Trophoblast cell (in vitro differentiated cells and primary cell): ENCODE measurements around the gene PAX7.
"Not testable (repeated sequence)": the region's sequence is repeated elsewhere in the genome, so short reads cannot be mapped to it uniquely, and the experiment has no call there.

Experiments
- DNase-seq, 2 donors: peaks; one replicate each; pipeline ENCODE4 v3.0.0-alpha.2; 2016
- H2AFZ ChIP-seq: 2 replicates; pipeline ENCODE4 v1.6.1; 2013; ENCODE audit warnings: low read length, moderate library complexity, mild to moderate bottlenecking; ENCODE audit not compliant: insufficient read depth, poor library complexity
- H2AK5ac ChIP-seq: 2 replicates; pipeline ENCODE4 v1.6.1; 2013; ENCODE audit warnings: mild to moderate bottlenecking, low read length
- H2BK120ac ChIP-seq: 2 replicates; pipeline ENCODE4 v1.6.1; 2013; ENCODE audit warnings: low read length, mild to moderate bottlenecking, moderate library complexity; ENCODE audit not compliant: insufficient read depth, poor library complexity
- H2BK12ac ChIP-seq: 2 replicates; pipeline ENCODE4 v1.6.1; 2013; ENCODE audit warnings: mild to moderate bottlenecking, low read length, moderate library complexity
- H2BK5ac ChIP-seq: 2 replicates; pipeline ENCODE4 v1.6.1; 2013; ENCODE audit warnings: low read length, low read depth, moderate library complexity, mild to moderate bottlenecking; ENCODE audit not compliant: poor library complexity
- H3K14ac ChIP-seq: 2 replicates; pipeline ENCODE4 v1.6.1; 2013; ENCODE audit warnings: mild to moderate bottlenecking, low read length
- H3K18ac ChIP-seq: 2 replicates; pipeline ENCODE4 v1.6.1; 2013; ENCODE audit warnings: mild to moderate bottlenecking, low read length
- H3K23ac ChIP-seq: 2 replicates; pipeline ENCODE4 v1.6.1; 2013; ENCODE audit warnings: low read length
- H3K27ac ChIP-seq: 2 replicates; pipeline ENCODE4 v1.5.1; 2013; ENCODE audit warnings: low read depth, mild to moderate bottlenecking, inconsistent platforms, low read length, moderate library complexity
- H3K27me3 ChIP-seq: 2 replicates; pipeline ENCODE4 v1.6.1; 2013; ENCODE audit warnings: inconsistent platforms, mild to moderate bottlenecking, low read length, moderate library complexity; ENCODE audit not compliant: insufficient read depth
- H3K36me3 ChIP-seq, 2 experiments: 1 replicate in 1 of 2; 2 replicates in 1 of 2; pipeline ENCODE4 v1.6.1; 2013; ENCODE audit warnings: low read length in 2 of 2, mild to moderate bottlenecking in 2 of 2, moderate library complexity in 1 of 2; ENCODE audit not compliant: insufficient read depth in 2 of 2, control insufficient read depth in 1 of 2
- H3K4ac ChIP-seq: 2 replicates; pipeline ENCODE4 v1.6.1; 2013; ENCODE audit warnings: low read depth, mild to moderate bottlenecking, low read length, moderate library complexity
- H3K4me1 ChIP-seq, 2 experiments: 1 replicate in 1 of 2; 2 replicates in 1 of 2; pipeline ENCODE4 v1.6.1; 2013; ENCODE audit warnings: low read length in 2 of 2, mild to moderate bottlenecking in 2 of 2, moderate library complexity in 1 of 2; ENCODE audit not compliant: insufficient read depth in 2 of 2, control insufficient read depth in 1 of 2
- H3K4me2 ChIP-seq: 2 replicates; pipeline ENCODE4 v1.6.1; 2013; ENCODE audit warnings: inconsistent platforms, mild to moderate bottlenecking, low read length, moderate library complexity
- H3K4me3 ChIP-seq: 2 replicates; pipeline ENCODE4 v1.5.1; 2013; ENCODE audit warnings: mild to moderate bottlenecking, low read depth, low read length, inconsistent platforms
- H3K79me1 ChIP-seq: one replicate; pipeline ENCODE4 v1.6.1; 2013; ENCODE audit warnings: low read length
- H3K79me2 ChIP-seq: 2 replicates; pipeline ENCODE4 v1.6.1; 2013; ENCODE audit warnings: low read length, mild to moderate bottlenecking; ENCODE audit not compliant: control insufficient read depth, insufficient read depth, poor library complexity
- H3K9ac ChIP-seq: 2 replicates; pipeline ENCODE4 v1.6.1; 2013; ENCODE audit warnings: mild to moderate bottlenecking, low read length
- H3K9me3 ChIP-seq: 2 replicates; pipeline ENCODE4 v1.6.1; 2013; ENCODE audit warnings: low read depth, mild to moderate bottlenecking, control low read depth, inconsistent platforms, low read length; ENCODE audit not compliant: insufficient read depth
- H4K12ac ChIP-seq: 2 replicates; pipeline ENCODE4 v1.6.1; 2013; ENCODE audit warnings: low read depth, mild to moderate bottlenecking, low read length, moderate library complexity
- H4K8ac ChIP-seq: 2 replicates; pipeline ENCODE4 v1.6.1; 2013; ENCODE audit warnings: low read depth, mild to moderate bottlenecking, low read length, moderate library complexity
- H4K91ac ChIP-seq: one replicate; pipeline ENCODE4 v1.6.1; 2013; ENCODE audit warnings: low read depth, mild to moderate bottlenecking, low read length, moderate library complexity
- WGBS: extraction: QIAGEN DNeasy Blood & Tissue Kit; methylation state at CpG from one replicate; pipeline ENCODE4 v1.1.7; 2013; ENCODE audit warnings: missing lambda C conversion rate; ENCODE audit not compliant: insufficient read length, insufficient coverage; ENCODE audit errors: extremely low coverage; 5-methylcytosine and 5-hydroxymethylcytosine counted together

PAX7 gene

GRCh38 chr1:18691648-18692047 is 61.0 kb downstream of the PAX7 start:
- Histone ChIP-seq H3K23ac (no peak overlapping the region), H3K79me2 (no peaks in the 10 kb centered on the region), H3K18ac (no peak overlapping the region), H3K27ac (no peak overlapping the region), H3K4me2 (no peak overlapping the region), H4K12ac (no peak overlapping the region), H2BK120ac (no peak overlapping the region), H3K4me3 (no peak overlapping the region), H3K79me1 (no peaks in the 10 kb centered on the region), H3K9me3 (no peaks in the 10 kb centered on the region), H3K36me3 (no peaks in the 10 kb centered on the region), H3K4ac (no peak overlapping the region), H2BK12ac (no peak overlapping the region), H2BK5ac (no peak overlapping the region), H4K8ac (no peak overlapping the region), H3K4me1 (no peaks in the 10 kb centered on the region), H3K14ac (no peak overlapping the region), H4K91ac (no peak overlapping the region), H2AFZ (no peak overlapping the region), H3K27me3 (peaks cover 2% of the 10 kb centered on the region), H3K9ac (no peak overlapping the region), H2AK5ac (no peak overlapping the region)
- no CpG with 5 or more reads among the region's 20 CpGs for WGBS
- DNase-seq: no peak

DNA sequence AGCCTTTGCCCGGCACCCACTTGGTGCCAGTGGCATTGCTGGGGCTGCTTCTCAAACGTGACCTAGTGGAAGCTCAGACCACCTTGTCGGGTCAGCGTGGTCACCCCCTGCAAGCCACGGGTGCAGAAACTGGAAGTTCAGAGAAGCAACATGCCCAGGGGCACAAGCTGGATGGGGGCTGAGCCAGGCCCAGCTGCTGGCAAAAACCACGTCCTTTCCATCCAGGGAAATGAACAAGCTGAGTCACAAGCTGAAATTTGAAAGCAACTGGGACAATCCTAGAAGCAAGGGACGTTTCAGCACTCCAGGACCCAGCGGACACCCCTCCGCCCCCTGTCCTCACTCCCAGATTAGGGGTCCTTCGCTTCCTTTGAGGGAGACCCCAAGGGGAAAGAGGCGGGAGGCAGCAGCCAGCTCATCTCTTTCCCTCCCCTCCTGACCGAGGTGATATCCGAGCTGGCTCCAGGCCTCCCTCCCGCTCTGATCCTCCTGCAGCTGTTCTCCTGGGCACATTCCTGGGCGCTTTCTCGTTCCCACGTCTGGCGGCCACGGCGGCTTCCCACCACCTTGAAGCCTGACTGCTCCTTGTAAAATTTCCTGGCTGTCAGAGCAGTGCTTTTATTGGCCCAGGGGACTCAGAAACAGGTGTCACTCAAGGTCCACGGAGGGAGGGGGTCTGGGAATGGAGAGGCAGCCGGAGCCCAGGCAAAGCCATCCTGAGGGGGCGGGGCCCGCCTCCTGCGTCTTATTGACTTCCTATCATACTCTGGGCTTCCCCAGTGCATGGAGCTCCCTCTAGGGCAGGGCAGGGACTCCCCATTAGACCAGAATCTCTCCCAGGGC is 62.8 kb downstream of the PAX7 start:
- H2BK12ac ChIP-seq: no peak overlapping the region
- H2AK5ac ChIP-seq: no peak overlapping the region
- no peak overlapping the region for H3K27ac ChIP-seq
- no peak overlapping the region for H3K4ac ChIP-seq
- no peak overlapping the region for H3K23ac ChIP-seq
- no peaks in the 10 kb centered on the region for H3K79me1 ChIP-seq
- H3K18ac ChIP-seq: no peak overlapping the region
- no peak overlapping the region for H3K4me2 ChIP-seq
- no peaks in the 10 kb centered on the region for H3K4me1 ChIP-seq
- H2AFZ ChIP-seq: no peak overlapping the region
- no peak overlapping the region for H2BK120ac ChIP-seq
- H3K14ac ChIP-seq: no peak overlapping the region
- H4K91ac ChIP-seq: no peak overlapping the region
- H3K9ac ChIP-seq: no peak overlapping the region
- H3K4me3 ChIP-seq: no peak overlapping the region
- H4K12ac ChIP-seq: no peak overlapping the region
- no peak overlapping the region for H2BK5ac ChIP-seq
- H4K8ac ChIP-seq: no peak overlapping the region
- no peaks in the 10 kb centered on the region for H3K9me3 ChIP-seq
- no peak for DNase-seq
- H3K36me3 ChIP-seq: no peaks in the 10 kb centered on the region
- H3K79me2 ChIP-seq: no peaks in the 10 kb centered on the region
- no CpG with 5 or more reads among the region's 25 CpGs for WGBS
- H3K27me3 ChIP-seq: peaks cover 2% of the 10 kb centered on the region

GRCh38 chr1:18694289-18694688 is 63.6 kb downstream of the PAX7 start:
- not testable (repeated sequence) for H3K79me2 ChIP-seq, H3K27ac ChIP-seq, H3K18ac ChIP-seq, H2AK5ac ChIP-seq, DNase-seq, H4K91ac ChIP-seq, H3K4me3 ChIP-seq, H3K9me3 ChIP-seq, H2AFZ ChIP-seq, H2BK5ac ChIP-seq, H3K14ac ChIP-seq, H3K79me1 ChIP-seq, H3K36me3 ChIP-seq, H3K4ac ChIP-seq, H3K4me1 ChIP-seq, H3K4me2 ChIP-seq, H2BK120ac ChIP-seq, H3K27me3 ChIP-seq, H3K9ac ChIP-seq, H4K12ac ChIP-seq, H4K8ac ChIP-seq, H3K23ac ChIP-seq, H2BK12ac ChIP-seq
- WGBS: no CpG with 5 or more reads among the region's 7 CpGs

DNA sequence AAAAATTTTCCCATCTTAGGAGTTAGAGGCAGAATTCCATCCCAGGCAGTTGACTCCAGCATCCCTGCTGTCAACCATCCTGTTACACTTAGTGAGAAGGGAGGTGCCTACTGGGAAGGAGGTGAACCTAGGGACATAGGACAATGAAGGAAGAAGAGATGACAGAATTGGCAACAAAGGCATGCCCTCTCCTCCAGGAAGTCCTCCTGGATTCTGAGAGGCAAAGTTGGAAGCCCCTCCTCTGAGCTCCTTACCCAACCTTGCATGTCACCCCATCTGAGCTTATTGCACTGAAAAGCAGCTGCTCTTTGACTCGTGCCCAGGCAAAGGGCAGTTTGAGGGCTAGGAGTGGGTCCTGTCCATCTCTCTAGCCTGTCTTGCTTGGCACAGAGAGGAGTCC is 66.9 kb downstream of the PAX7 start:
- Histone ChIP-seq H4K8ac (no peak overlapping the region), H3K4me3 (no peak overlapping the region), H4K12ac (no peak overlapping the region), H3K14ac (no peak overlapping the region), H3K9ac (no peak overlapping the region), H3K27ac (no peak overlapping the region), H3K27me3 (peaks cover 2% of the 10 kb centered on the region), H3K9me3 (no peaks in the 10 kb centered on the region), H3K4me1 (no peaks in the 10 kb centered on the region), H2AK5ac (no peak overlapping the region), H3K79me1 (no peaks in the 10 kb centered on the region), H3K4me2 (no peak overlapping the region), H3K18ac (no peak overlapping the region), H2BK120ac (no peak overlapping the region), H2BK5ac (no peak overlapping the region), H2BK12ac (no peak overlapping the region), H3K23ac (no peak overlapping the region), H4K91ac (no peak overlapping the region), H3K79me2 (no peaks in the 10 kb centered on the region), H3K4ac (no peak overlapping the region), H3K36me3 (no peaks in the 10 kb centered on the region), H2AFZ (no peak overlapping the region)
- WGBS: no CpG with 5 or more reads among the region's 1 CpG
- no peak for DNase-seq
